ENCODE results near the gene ANO2. TPM values are rescaled to one million over a fixed set of nuclear protein-coding genes. Genes with fewer than 3 reads are reported as not detected.

ANO2 gene
- total RNA-seq, 1 donor from 2014 or later: 2.6 TPM

DNA sequence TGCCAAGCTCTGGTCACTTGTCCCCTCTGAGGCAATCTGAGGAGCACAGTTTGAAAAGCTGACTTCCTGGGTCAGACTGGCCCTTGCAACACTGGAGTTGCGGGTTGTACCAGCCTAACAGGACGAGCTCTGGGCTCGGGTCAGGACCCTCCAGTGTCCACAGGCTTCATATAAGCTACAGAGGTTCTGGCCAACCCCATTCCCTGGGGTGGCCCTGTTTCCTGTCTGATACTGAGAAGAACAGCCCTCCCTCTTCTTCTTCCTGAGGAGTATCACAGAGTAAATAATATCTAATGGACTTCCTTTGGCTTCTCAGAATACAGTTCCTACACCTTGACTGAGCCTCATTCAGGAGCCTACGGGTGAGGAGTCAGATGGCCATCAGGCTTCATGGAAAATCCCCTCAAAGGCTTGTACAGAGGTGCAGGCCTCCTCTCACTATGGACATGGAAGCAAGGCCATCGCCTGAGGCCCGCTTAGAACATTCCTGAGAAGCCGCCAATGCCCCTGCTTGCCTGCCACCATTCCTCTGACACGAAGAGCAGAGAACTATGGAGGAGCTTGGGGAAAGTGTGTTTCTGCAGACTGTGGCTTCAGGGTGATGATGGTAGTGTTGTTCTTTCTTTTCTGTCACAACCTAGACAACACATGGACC, 28.5 kb upstream of the ANO2 start:
- Mint-ChIP-seq H3K36me3 (peaks cover 3% of the 10 kb centered on the region), H3K4me1 (ENCODE audit: unreplicated experiment) (no peaks in the 10 kb centered on the region), H3K9me3 (no peaks in the 10 kb centered on the region), H3K4me3 (no peak overlapping the region), H3K27ac (no peak overlapping the region), H3K27me3 (peaks cover 60% of the 10 kb centered on the region)
- TF ChIP-seq, protein P1, sequence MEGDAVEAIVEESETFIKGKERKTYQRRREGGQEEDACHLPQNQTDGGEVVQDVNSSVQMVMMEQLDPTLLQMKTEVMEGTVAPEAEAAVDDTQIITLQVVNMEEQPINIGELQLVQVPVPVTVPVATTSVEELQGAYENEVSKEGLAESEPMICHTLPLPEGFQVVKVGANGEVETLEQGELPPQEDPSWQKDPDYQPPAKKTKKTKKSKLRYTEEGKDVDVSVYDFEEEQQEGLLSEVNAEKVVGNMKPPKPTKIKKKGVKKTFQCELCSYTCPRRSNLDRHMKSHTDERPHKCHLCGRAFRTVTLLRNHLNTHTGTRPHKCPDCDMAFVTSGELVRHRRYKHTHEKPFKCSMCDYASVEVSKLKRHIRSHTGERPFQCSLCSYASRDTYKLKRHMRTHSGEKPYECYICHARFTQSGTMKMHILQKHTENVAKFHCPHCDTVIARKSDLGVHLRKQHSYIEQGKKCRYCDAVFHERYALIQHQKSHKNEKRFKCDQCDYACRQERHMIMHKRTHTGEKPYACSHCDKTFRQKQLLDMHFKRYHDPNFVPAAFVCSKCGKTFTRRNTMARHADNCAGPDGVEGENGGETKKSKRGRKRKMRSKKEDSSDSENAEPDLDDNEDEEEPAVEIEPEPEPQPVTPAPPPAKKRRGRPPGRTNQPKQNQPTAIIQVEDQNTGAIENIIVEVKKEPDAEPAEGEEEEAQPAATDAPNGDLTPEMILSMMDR (conservative IDR thresholded peaks at IDR 0.05): no peak
- no peak for DNase-seq (ENCODE audit: extremely low spot score, unreplicated experiment)

DNA sequence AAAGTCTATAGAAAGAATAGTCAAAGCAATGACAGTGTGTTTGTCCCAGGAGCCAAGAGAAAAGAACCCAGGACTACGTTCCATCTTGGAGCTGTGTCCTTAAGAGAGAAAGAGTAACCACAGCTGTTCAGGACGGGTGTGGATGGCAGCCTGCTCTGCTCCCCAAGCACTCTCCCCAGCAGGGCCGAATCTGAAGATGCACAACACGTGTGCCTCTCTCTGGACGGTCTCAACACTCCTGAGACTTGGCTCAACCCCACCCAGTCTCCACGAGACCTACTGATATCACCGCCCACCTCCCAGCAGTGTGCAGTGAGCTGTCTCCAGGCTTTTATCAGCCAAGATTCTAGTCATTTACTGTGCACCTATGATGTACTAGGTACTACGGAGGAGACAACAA, 27.3 kb upstream of the ANO2 start:
- Mint-ChIP-seq H3K27me3 (peaks cover 60% of the 10 kb centered on the region), H3K4me1 (ENCODE audit: unreplicated experiment) (no peaks in the 10 kb centered on the region), H3K36me3 (peaks cover 3% of the 10 kb centered on the region), H3K4me3 (no peak overlapping the region), H3K27ac (no peak overlapping the region), H3K9me3 (no peaks in the 10 kb centered on the region)
- TF ChIP-seq, protein P1 (conservative IDR thresholded peaks at IDR 0.05): no peak
- DNase-seq (ENCODE audit: extremely low spot score, unreplicated experiment): no peak

DNA sequence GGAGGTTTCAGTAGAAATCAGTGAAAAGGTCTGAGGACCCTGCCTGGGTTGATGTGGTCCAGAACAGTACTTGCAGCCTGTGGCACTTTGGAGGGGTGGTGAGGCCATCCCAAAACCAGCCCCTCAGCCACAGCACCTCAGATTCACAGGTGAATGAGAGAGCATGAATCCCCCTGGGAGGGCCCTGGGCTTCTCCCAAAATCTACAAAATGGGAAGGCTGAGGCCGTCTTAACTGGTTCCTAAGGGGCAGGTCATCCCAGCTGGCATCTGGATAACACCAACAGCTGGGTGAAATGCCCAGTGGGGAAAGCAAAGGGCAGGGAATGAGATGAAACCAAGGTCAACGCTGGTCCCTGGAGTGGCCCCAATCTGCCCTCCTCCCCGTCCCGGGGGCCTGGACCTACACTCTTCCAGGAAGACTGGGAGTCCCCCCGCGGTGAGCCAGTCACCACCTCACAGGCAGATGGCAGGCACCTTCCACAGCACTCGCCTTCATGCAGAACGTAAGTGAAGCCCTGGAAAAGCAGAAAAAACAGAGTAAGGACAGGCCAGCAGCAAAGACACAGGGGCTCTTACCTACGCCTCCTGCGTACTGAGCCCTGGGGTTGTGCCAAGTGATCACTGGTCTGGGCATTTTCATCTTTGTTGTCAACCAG, 26.3 kb upstream of the ANO2 start:
- H3K4me3 Mint-ChIP-seq: no peak overlapping the region
- peaks cover 53% of the 10 kb centered on the region for H3K27me3 Mint-ChIP-seq
- H3K4me1 Mint-ChIP-seq (ENCODE audit: unreplicated experiment): no peaks in the 10 kb centered on the region
- no peaks in the 10 kb centered on the region for H3K36me3 Mint-ChIP-seq
- no peak overlapping the region for H3K27ac Mint-ChIP-seq
- H3K9me3 Mint-ChIP-seq: no peaks in the 10 kb centered on the region
- TF ChIP-seq, protein P1 (conservative IDR thresholded peaks at IDR 0.05): no peak
- DNase-seq (ENCODE audit: extremely low spot score, unreplicated experiment): no peak

DNA sequence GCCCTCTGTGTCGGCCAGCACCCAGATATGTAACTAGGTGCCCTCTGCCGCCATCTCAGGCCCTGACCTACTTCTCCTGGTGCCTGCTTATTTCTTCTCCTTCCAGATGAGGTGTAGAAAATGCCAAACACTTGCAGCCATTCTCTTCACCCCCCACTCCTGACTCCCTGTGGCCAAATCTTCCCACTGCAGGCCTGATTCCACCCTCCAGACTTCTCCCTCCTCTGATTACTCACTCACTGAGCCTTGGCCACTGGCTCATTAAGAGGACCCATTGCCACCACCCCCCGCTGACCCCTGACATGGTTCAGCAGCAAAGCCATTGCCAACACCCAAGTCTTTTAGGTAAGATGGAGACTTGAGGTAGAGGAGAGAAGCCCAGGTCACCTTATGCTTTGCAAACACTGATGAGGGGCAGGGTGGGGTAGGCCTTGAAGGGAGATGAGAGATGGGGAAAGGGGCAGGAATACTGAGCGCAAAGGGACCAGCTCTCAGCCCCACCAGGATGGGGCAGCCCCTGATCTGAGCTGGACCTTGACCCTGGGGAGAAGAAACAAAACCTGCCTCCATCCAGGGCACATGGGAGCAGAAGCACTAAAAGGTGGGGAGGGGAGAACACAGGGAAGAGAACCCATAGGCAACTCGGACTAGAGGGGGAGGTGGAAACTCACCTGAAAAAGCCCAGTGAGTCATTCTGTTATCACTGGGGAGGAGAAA, 25.1 kb upstream of the ANO2 start:
- DNase-seq (ENCODE audit: extremely low spot score, unreplicated experiment): no peak
- Mint-ChIP-seq H3K4me1 (ENCODE audit: unreplicated experiment) (peaks cover 9% of the 10 kb centered on the region), H3K36me3 (no peaks in the 10 kb centered on the region), H3K9me3 (no peaks in the 10 kb centered on the region), H3K4me3 (no peak overlapping the region), H3K27ac (no peak overlapping the region), H3K27me3 (peaks cover 54% of the 10 kb centered on the region)
- TF ChIP-seq, protein P1 (conservative IDR thresholded peaks at IDR 0.05): no peak

DNA sequence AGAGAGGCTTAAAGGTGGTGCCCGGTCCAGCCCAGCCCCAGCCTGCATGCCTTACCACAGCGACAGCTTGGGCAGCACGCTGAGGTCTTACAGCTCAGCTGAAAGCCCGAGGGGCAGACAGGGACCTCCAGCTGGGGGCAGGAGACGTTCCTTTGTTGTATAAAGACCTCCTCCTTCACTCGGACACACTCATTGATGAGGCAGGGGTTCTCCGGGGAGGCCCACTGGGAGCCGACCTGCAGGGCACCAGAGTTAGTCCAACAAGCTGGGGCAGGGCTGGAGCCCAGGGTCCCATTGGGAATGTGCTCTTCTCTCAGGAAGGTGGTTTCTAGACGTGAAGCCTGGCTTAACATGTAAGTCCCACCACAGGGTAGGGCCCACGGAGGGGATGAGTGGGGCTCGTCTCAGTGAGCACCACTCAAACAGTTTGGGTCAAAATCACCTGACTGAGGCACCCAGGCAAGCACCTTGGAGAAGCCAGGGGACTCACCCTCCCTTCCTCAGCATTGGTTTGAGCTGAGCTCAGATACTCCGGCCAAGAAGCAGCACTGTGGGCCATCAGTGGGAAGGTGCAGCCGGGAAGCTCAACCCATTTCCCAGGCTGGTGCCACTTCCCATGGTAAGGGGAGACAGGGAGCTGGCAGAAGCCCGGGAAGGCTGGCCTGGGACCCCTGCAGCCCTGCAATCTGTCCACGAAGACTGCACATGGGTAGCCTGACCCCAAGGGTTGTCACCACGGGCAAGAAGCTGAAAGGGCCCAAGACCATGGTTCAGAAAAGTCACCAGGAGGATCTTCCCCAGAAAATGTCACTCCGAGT, 24.3 kb upstream of the ANO2 start:
- Mint-ChIP-seq H3K4me1 (ENCODE audit: unreplicated experiment) (peaks cover 15% of the 10 kb centered on the region), H3K27me3 (peaks cover 51% of the 10 kb centered on the region), H3K36me3 (no peaks in the 10 kb centered on the region), H3K4me3 (no peak overlapping the region), H3K9me3 (no peaks in the 10 kb centered on the region), H3K27ac (no peak overlapping the region)
- no peak for DNase-seq (ENCODE audit: extremely low spot score, unreplicated experiment)
- TF ChIP-seq, protein P1 (conservative IDR thresholded peaks at IDR 0.05): no peak

All from type B pancreatic cell (in vitro differentiated cells).